ENCODE measurements around the gene ZNF367. TPM values are rescaled to one million over a fixed set of nuclear protein-coding genes. Genes with fewer than 3 reads are reported as not detected.

Gene ZNF367
- polyA plus RNA-seq, 1 donor from 2014 or later: 2.0 TPM

GRCh38 chr9:96464426-96464825, 46.3 kb upstream of the ZNF367 start:
- Histone ChIP-seq H3F3A (ENCODE audit: insufficient read depth, low read length, poor library complexity, severe bottlenecking) (no peaks in the 10 kb centered on the region), H3K9ac (ENCODE audit: low read length) (no peak overlapping the region), H3K9me2 (ENCODE audit: insufficient read depth, low read length) (no peaks in the 10 kb centered on the region), H3K79me2 (replicated peaks; ENCODE audit: insufficient read depth, low read length) (no peaks in the 10 kb centered on the region), H3K27ac (ENCODE audit: low read length) (no peak overlapping the region), H3K36me3 (ENCODE audit: insufficient read depth, low read length) (no peaks in the 10 kb centered on the region), H3K4me2 (ENCODE audit: low read length) (no peak overlapping the region), H3K9me3 (ENCODE audit: low read length) (no peaks in the 10 kb centered on the region), H2AFZ (ENCODE audit: low read depth, low read length) (no peak overlapping the region), H3K4me3 (ENCODE audit: low read length) (no peak overlapping the region), H4K20me1 (ENCODE audit: insufficient read depth) (no peaks in the 10 kb centered on the region), H3K27me3 (ENCODE audit: insufficient read depth, low read depth, low read length) (no peaks in the 10 kb centered on the region)
- TF ChIP-seq RAD21 (conservative IDR thresholded peaks at IDR 0.05) (no peak), TAF1 (IDR thresholded peaks at IDR 0.05; ENCODE audit: low read depth) (no peak), MXI1 (conservative IDR thresholded peaks at IDR 0.05; ENCODE audit: poor library complexity, severe bottlenecking) (no peak), SMC3 (conservative IDR thresholded peaks at IDR 0.05; ENCODE audit: poor library complexity) (no peak), EP300 (conservative IDR thresholded peaks at IDR 0.05; ENCODE audit: poor library complexity, severe bottlenecking) (no peak), EZH2 (IDR thresholded peaks at IDR 0.05; ENCODE audit: borderline replicate concordance, insufficient read depth, low read length, poor library complexity, severe bottlenecking) (no peak), POLR2AphosphoS5 (IDR thresholded peaks at IDR 0.05) (no peak), REST (IDR thresholded peaks at IDR 0.05; ENCODE audit: borderline replicate concordance) (no peak)
- TF ChIP-seq, protein P1, sequence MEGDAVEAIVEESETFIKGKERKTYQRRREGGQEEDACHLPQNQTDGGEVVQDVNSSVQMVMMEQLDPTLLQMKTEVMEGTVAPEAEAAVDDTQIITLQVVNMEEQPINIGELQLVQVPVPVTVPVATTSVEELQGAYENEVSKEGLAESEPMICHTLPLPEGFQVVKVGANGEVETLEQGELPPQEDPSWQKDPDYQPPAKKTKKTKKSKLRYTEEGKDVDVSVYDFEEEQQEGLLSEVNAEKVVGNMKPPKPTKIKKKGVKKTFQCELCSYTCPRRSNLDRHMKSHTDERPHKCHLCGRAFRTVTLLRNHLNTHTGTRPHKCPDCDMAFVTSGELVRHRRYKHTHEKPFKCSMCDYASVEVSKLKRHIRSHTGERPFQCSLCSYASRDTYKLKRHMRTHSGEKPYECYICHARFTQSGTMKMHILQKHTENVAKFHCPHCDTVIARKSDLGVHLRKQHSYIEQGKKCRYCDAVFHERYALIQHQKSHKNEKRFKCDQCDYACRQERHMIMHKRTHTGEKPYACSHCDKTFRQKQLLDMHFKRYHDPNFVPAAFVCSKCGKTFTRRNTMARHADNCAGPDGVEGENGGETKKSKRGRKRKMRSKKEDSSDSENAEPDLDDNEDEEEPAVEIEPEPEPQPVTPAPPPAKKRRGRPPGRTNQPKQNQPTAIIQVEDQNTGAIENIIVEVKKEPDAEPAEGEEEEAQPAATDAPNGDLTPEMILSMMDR (IDR thresholded peaks at IDR 0.05; ENCODE audit: poor library complexity, severe bottlenecking): no peak

DNA sequence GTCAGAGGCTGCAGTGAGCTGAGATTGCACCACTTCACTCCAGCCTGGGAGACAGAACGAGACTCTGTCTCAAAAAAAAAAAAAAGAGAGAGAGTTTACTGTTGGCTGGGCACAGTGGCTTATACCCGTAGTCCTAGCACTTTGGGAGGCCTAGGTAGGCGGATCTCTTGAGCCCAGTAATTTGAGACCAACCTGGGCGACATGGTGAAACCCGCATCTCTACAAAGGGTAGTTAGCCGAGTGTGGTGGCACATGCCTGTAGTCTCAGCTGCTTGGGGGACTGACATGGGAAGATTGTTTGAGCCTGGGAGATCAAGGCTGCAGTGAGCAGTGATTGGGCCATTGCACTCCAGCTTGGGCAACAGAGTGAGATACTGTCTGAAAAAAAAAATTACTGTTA, 44.4 kb upstream of the ZNF367 start:
- H3K9me3 ChIP-seq (ENCODE audit: low read length): no peaks in the 10 kb centered on the region
- no peaks in the 10 kb centered on the region for H3K9me2 ChIP-seq (ENCODE audit: insufficient read depth, low read length)
- H3K4me2 ChIP-seq (ENCODE audit: low read length): no peak overlapping the region
- no peak overlapping the region for H2AFZ ChIP-seq (ENCODE audit: low read depth, low read length)
- no peak overlapping the region for H3K27ac ChIP-seq (ENCODE audit: low read length)
- H4K20me1 ChIP-seq (ENCODE audit: insufficient read depth): no peaks in the 10 kb centered on the region
- no peak overlapping the region for H3K4me3 ChIP-seq (ENCODE audit: low read length)
- no peaks in the 10 kb centered on the region for H3K27me3 ChIP-seq (ENCODE audit: insufficient read depth, low read depth, low read length)
- TF ChIP-seq REST (IDR thresholded peaks at IDR 0.05; ENCODE audit: borderline replicate concordance) (no peak), POLR2AphosphoS5 (IDR thresholded peaks at IDR 0.05) (no peak), EP300 (conservative IDR thresholded peaks at IDR 0.05; ENCODE audit: poor library complexity, severe bottlenecking) (no peak), TAF1 (IDR thresholded peaks at IDR 0.05; ENCODE audit: low read depth) (no peak), MXI1 (conservative IDR thresholded peaks at IDR 0.05; ENCODE audit: poor library complexity, severe bottlenecking) (no peak), SMC3 (conservative IDR thresholded peaks at IDR 0.05; ENCODE audit: poor library complexity) (no peak), EZH2 (IDR thresholded peaks at IDR 0.05; ENCODE audit: borderline replicate concordance, insufficient read depth, low read length, poor library complexity, severe bottlenecking) (no peak)
- TF ChIP-seq, protein P1 (IDR thresholded peaks at IDR 0.05; ENCODE audit: poor library complexity, severe bottlenecking): no peak
- H3K36me3 ChIP-seq (ENCODE audit: insufficient read depth, low read length): no peaks in the 10 kb centered on the region
- H3F3A ChIP-seq (ENCODE audit: insufficient read depth, low read length, poor library complexity, severe bottlenecking): no peaks in the 10 kb centered on the region
- no peak overlapping the region for H3K9ac ChIP-seq (ENCODE audit: low read length)
- H3K79me2 ChIP-seq (replicated peaks; ENCODE audit: insufficient read depth, low read length): no peaks in the 10 kb centered on the region
